HepG2 (cell line): ENCODE measurements around the gene PA2G4. TPM values are rescaled to one million over a fixed set of nuclear protein-coding genes. Genes with fewer than 3 reads are reported as not detected.

ENCODE experiments used
- AGO2 ChIP-seq: fragments of 200-400 bp; formaldehyde crosslinking; optimal IDR thresholded peaks from 2 replicates; pipeline ENCODE3; 2017; ENCODE audit warnings: mild to moderate bottlenecking, low read depth, low read length, moderate library complexity
- AKNA ChIP-seq: sonication (generic); formaldehyde crosslinking; IDR thresholded peaks from 2 replicates; pipeline ENCODE4 v1.4.0; 2020; ENCODE audit warnings: missing genetic modification reagents, borderline replicate concordance
- ARNT ChIP-seq: fragments of 450-650 bp; IDR thresholded peaks from 2 replicates; pipeline ENCODE4 v1.6.1; 2017
- BHLHE40 ChIP-seq: IDR thresholded peaks from 2 replicates; pipeline ENCODE4 v1.6.1; 2011; ENCODE audit warnings: low read length, improper control_type of control experiment
- CBX5 ChIP-seq: sonication (generic); formaldehyde crosslinking; IDR thresholded peaks from 2 replicates; pipeline ENCODE4 v1.4.0; 2020; ENCODE audit warnings: missing genetic modification reagents, borderline replicate concordance
- FOSL2 ChIP-seq: sonication (generic); formaldehyde crosslinking; IDR thresholded peaks from 2 replicates; pipeline ENCODE4 v1.4.0; 2020; ENCODE audit warnings: missing genetic modification reagents
- HMGA1 ChIP-seq: sonication (generic); formaldehyde crosslinking; conservative IDR thresholded peaks from 2 replicates; pipeline ENCODE4 v1.4.0; 2020; ENCODE audit warnings: missing genetic modification reagents
- HNF1B ChIP-seq: sonication (generic); formaldehyde crosslinking; IDR thresholded peaks from 2 replicates; pipeline ENCODE4 v1.5.1; 2020; ENCODE audit warnings: mild to moderate bottlenecking, moderate library complexity, missing genetic modification reagents
- IRF2 ChIP-seq: IDR thresholded peaks from 2 replicates; pipeline ENCODE4 v1.6.1; 2018; ENCODE audit warnings: missing genetic modification reagents, missing compliant biosample characterization
- MEF2D ChIP-seq: sonication (generic); formaldehyde crosslinking; IDR thresholded peaks from 2 replicates; pipeline ENCODE4 v1.5.1; 2020; ENCODE audit warnings: mild to moderate bottlenecking, missing genetic modification reagents
- PATZ1 ChIP-seq: sonication (generic); formaldehyde crosslinking; IDR thresholded peaks from 2 replicates; pipeline ENCODE4 v1.4.0; 2020; ENCODE audit warnings: missing genetic modification reagents
- SPEN ChIP-seq: sonication (generic); formaldehyde crosslinking; IDR thresholded peaks from 2 replicates; pipeline ENCODE4 v1.5.1; 2020; ENCODE audit warnings: low read depth, mild to moderate bottlenecking, missing genetic modification reagents
- THRA ChIP-seq: sonication (generic); formaldehyde crosslinking; IDR thresholded peaks from 2 replicates; pipeline ENCODE4 v1.4.0; 2020; ENCODE audit warnings: missing genetic modification reagents, borderline replicate concordance
- TIGD3 ChIP-seq: sonication (generic); formaldehyde crosslinking; IDR thresholded peaks from 2 replicates; pipeline ENCODE4 v1.5.1; 2020; ENCODE audit warnings: mild to moderate bottlenecking, missing genetic modification reagents, borderline replicate concordance
- ZNF10 ChIP-seq: sonication (generic); formaldehyde crosslinking; IDR thresholded peaks from 2 replicates; pipeline ENCODE4 v1.4.0; 2020; ENCODE audit warnings: mild to moderate bottlenecking, low read depth, missing genetic modification reagents, borderline replicate concordance
- ZNF256 ChIP-seq: sonication (generic); formaldehyde crosslinking; conservative IDR thresholded peaks from 2 replicates; pipeline ENCODE4 v1.4.0; 2020; ENCODE audit warnings: missing genetic modification reagents
- ZNF777 ChIP-seq: sonication (generic); formaldehyde crosslinking; IDR thresholded peaks from 2 replicates; pipeline ENCODE4 v1.4.0; 2020; ENCODE audit warnings: missing genetic modification reagents
- ZNF891 ChIP-seq: sonication (generic); formaldehyde crosslinking; IDR thresholded peaks from 2 replicates; pipeline ENCODE4 v1.5.0; 2020; ENCODE audit warnings: mild to moderate bottlenecking, missing genetic modification reagents
- polyA plus RNA-seq, 8 experiments: library from polyadenylated mRNA; depleted of rRNA in 3 of 8; stranded (reverse) in 7 of 8; unstranded in 1 of 8; fragments of >200 nt; fragmentation: Illumina TruSeq in 4 of 8; extraction: Trizol in 4 of 8; gene quantifications; 2 replicates each; pipeline versions ENCODE4 v1.2.1 to v1.2.3, GENCODE V29; 2011 to 2016; ENCODE audit warnings: low read depth in 4 of 8, missing spikeins in 1 of 8, mixed read lengths in 1 of 8; ENCODE audit not compliant: insufficient read depth in 1 of 8
- total RNA-seq, 5 experiments: library from RNA; depleted of rRNA; stranded (reverse); fragments of >200 nt; fragmentation: Illumina TruSeq; extraction: Trizol; gene quantifications; 2 replicates each; pipeline ENCODE4 v1.2.3, GENCODE V29; 2016; ENCODE audit warnings: low read depth in 1 of 5

Gene PA2G4
- total and polyA plus RNA-seq, 2 of the 13 experiments (the other 11 are each of a cell fraction or from before 2014, with no cell fraction given) = 147 to 240 TPM

GRCh38 chr12:56157201-56158028 is 53.1 kb downstream of the PA2G4 start (continued):
- TF ChIP-seq TIGD3 (CRISPR knock-in tag) (no peak; the same call in 1 of the 2 replicates), AGO2 (no peak), PATZ1 (CRISPR knock-in tag) (peak; percentile 97), HMGA1 (no peak), CBX5 (CRISPR knock-in tag) (no peak), THRA (peak; percentile 26), ZNF256 (CRISPR knock-in tag) (no peak), IRF2 (CRISPR knock-in tag) (peak; percentile 9; the same call in 1 of the 2 replicates), ZNF10 (no peak), ZNF777 (CRISPR knock-in tag) (no peak), BHLHE40 (no peak), ARNT (no peak), AKNA (no peak), SPEN (CRISPR knock-in tag) (0 out of 2 replicates have a peak, but pooled peaks have one; percentile 39), HNF1B (CRISPR knock-in tag) (no peak), FOSL2 (CRISPR knock-in tag) (peak; percentile 22; the same call in 1 of the 2 replicates), MEF2D (peak; percentile 14; the same call in 1 of the 2 replicates), ZNF891 (CRISPR knock-in tag) (peak; percentile 77; the same call in 1 of the 2 replicates)
